Spinal cord (tissue), 10 donors: Measurements from ENCODE around the gene SH3BGRL3. TPM values are rescaled to one million over a fixed set of nuclear protein-coding genes. Genes with fewer than 3 reads are reported as not detected.

Experiments used
- DNase-seq, 6 donors: peaks; one replicate each; pipeline versions ENCODE4 v3.0.0 to v3.0.0-alpha.2; 2013 to 2015; ENCODE audit warnings: low spot score in 6 of 6, low read depth in 4 of 6
- H3K27ac ChIP-seq: one replicate; pipeline ENCODE4 v1.5.1; 2013; ENCODE audit warnings: low read depth, low read length, control low read depth
- H3K27me3 ChIP-seq: one replicate; pipeline ENCODE4 v1.6.1; 2013; ENCODE audit warnings: low read length; ENCODE audit not compliant: control insufficient read depth, insufficient read depth
- H3K36me3 ChIP-seq: one replicate; pipeline ENCODE4 v1.6.1; 2013; ENCODE audit warnings: low read length; ENCODE audit not compliant: control insufficient read depth, insufficient read depth
- H3K4me1 ChIP-seq: one replicate; pipeline ENCODE4 v1.6.1; 2013; ENCODE audit warnings: low read length; ENCODE audit not compliant: control insufficient read depth, insufficient read depth
- H3K4me3 ChIP-seq: one replicate; pipeline ENCODE4 v1.5.1; 2013; ENCODE audit warnings: low read depth, low read length, control low read depth
- H3K9me3 ChIP-seq: one replicate; pipeline ENCODE4 v1.6.1; 2013; ENCODE audit warnings: low read length; ENCODE audit not compliant: control insufficient read depth, insufficient read depth
- WGBS: methylation state at CpG from one replicate; pipeline ENCODE4 v1.1.5; 2013; ENCODE audit warnings: missing lambda C conversion rate; ENCODE audit not compliant: insufficient coverage; 5-methylcytosine and 5-hydroxymethylcytosine counted together
- polyA plus RNA-seq, 2 donors: library from polyadenylated mRNA; unstranded; fragments of 120-200 nt; gene quantifications; one replicate each; pipeline ENCODE4 v1.2.1, GENCODE V29; 2013; ENCODE audit not compliant: insufficient read length in 2 of 2
- total RNA-seq, 2 donors: library from RNA; depleted of rRNA in 1 of 2; stranded (reverse); fragments of 120-200 nt in 1 of 2; fragments of >200 nt in 1 of 2; gene quantifications; one replicate each; pipeline versions ENCODE4 v1.2.3 to v1.2.4, GENCODE V29; 2013 to 2014
- donor health status: healthy.

SH3BGRL3 gene
- total and polyA plus RNA-seq, 4 donors, result 12.4 to 228 (median 136) TPM

GRCh38 chr1:26283279-26283853 is 3.5 kb downstream of the SH3BGRL3 start:
- no peaks in the 10 kb centered on the region for H3K27me3 ChIP-seq
- H3K36me3 ChIP-seq, result peaks cover 49% of the 10 kb centered on the region
- 87% methylated on average over 4 of the region's 4 CpGs for WGBS
- H3K27ac ChIP-seq, result no peak overlapping the region
- no peak overlapping the region for H3K4me3 ChIP-seq
- peaks cover 48% of the 10 kb centered on the region for H3K4me1 ChIP-seq
- no peak for DNase-seq
- H3K9me3 ChIP-seq, result no peaks in the 10 kb centered on the region

DNA sequence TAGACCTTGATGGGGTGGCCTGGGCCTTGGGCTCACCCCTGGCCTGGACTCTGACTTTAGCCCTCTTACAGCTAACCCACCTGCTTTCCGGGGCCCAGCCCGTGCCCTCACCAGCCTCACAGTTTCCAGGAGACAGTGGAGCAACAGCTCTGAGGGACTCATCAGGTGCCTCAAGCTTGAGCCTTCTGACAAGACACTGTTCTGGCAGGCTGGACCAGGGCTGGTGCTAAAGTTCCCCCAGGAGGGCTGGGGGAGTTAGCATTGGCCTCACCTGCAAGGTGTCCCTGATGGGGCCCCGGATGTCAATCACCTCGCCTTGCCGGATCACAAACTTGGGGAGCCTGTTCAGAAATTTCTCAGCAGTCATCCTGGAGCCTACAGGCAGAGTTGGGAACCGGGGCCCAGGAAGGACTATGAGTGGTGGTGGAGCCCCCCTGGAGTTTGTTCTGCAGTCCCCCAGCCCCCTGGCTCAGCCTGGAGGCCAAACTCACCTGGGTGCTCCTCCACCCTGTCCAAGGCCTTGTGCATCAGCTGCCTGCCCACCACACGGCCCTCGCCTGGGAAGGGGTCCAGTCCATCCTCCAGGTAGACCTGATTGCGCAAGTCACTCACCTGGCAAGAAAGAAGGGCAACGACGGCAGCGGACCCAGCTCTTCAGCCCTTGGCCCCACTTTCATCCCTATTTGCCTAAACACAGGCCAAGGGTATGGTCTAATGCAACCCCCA is 4.1 kb downstream of the SH3BGRL3 start:
- peaks cover 46% of the 10 kb centered on the region for H3K36me3 ChIP-seq
- DNase-seq, result no peak
- H3K4me1 ChIP-seq, result peaks cover 48% of the 10 kb centered on the region
- H3K27ac ChIP-seq, result no peak overlapping the region
- WGBS, result 92% methylated on average over 12 of the region's 12 CpGs
- no peak overlapping the region for H3K4me3 ChIP-seq
- no peaks in the 10 kb centered on the region for H3K27me3 ChIP-seq
- H3K9me3 ChIP-seq, result no peaks in the 10 kb centered on the region

GRCh38 chr1:26284597-26285347 is 4.9 kb downstream of the SH3BGRL3 start:
- H3K36me3 ChIP-seq, result peaks cover 52% of the 10 kb centered on the region
- H3K27me3 ChIP-seq, result no peaks in the 10 kb centered on the region
- no peak overlapping the region for H3K4me3 ChIP-seq
- no peak overlapping the region for H3K27ac ChIP-seq
- WGBS, result 56% methylated on average over 20 of the region's 22 CpGs
- no peak for DNase-seq
- peaks cover 46% of the 10 kb centered on the region for H3K4me1 ChIP-seq
- no peaks in the 10 kb centered on the region for H3K9me3 ChIP-seq

GRCh38 chr1:26285366-26286063 is 5.6 kb downstream of the SH3BGRL3 start:
- H3K4me3 ChIP-seq, result no peak overlapping the region
- no peak overlapping the region for H3K27ac ChIP-seq
- 81% methylated on average over 16 of the region's 19 CpGs for WGBS
- H3K4me1 ChIP-seq, result peaks cover 40% of the 10 kb centered on the region
- H3K36me3 ChIP-seq, result peaks cover 58% of the 10 kb centered on the region
- no peaks in the 10 kb centered on the region for H3K27me3 ChIP-seq
- DNase-seq, result no peak
- no peaks in the 10 kb centered on the region for H3K9me3 ChIP-seq

- DNase-seq, result no peak
- WGBS, result 100% methylated on average over 1 of the region's 2 CpGs
- no peak overlapping the region for H3K27ac ChIP-seq
- peaks cover 63% of the 10 kb centered on the region for H3K36me3 ChIP-seq
- no peaks in the 10 kb centered on the region for H3K9me3 ChIP-seq
- H3K27me3 ChIP-seq, result no peaks in the 10 kb centered on the region
- H3K4me1 ChIP-seq, result peaks cover 38% of the 10 kb centered on the region
- H3K4me3 ChIP-seq, result no peak overlapping the region
These were observed 6.2 kb downstream of the SH3BGRL3 start for GRCh38 chr1:26286064-26286416.

- no peak for DNase-seq
- WGBS, result 68% methylated on average over 6 of the region's 8 CpGs
- H3K4me3 ChIP-seq, result no peak overlapping the region
- peaks cover 28% of the 10 kb centered on the region for H3K4me1 ChIP-seq
- no peaks in the 10 kb centered on the region for H3K27me3 ChIP-seq
- peaks cover 68% of the 10 kb centered on the region for H3K36me3 ChIP-seq
- H3K9me3 ChIP-seq, result no peaks in the 10 kb centered on the region
- no peak overlapping the region for H3K27ac ChIP-seq
These were observed 7.3 kb downstream of the SH3BGRL3 start for GRCh38 chr1:26287033-26287711.

GRCh38 chr1:26287811-26288210 is 7.9 kb downstream of the SH3BGRL3 start:
- DNase-seq, result no peak
- H3K36me3 ChIP-seq, result peaks cover 63% of the 10 kb centered on the region
- H3K4me1 ChIP-seq, result peaks cover 21% of the 10 kb centered on the region
- H3K27me3 ChIP-seq, result no peaks in the 10 kb centered on the region
- H3K4me3 ChIP-seq, result no peak overlapping the region
- H3K9me3 ChIP-seq, result no peaks in the 10 kb centered on the region
- WGBS, result no CpG with 5 or more reads among the region's 5 CpGs
- no peak overlapping the region for H3K27ac ChIP-seq

- H3K36me3 ChIP-seq, result peaks cover 57% of the 10 kb centered on the region
- no peak for DNase-seq
- H3K4me1 ChIP-seq, result peaks cover 21% of the 10 kb centered on the region
- WGBS, result 53% methylated on average over 5 of the region's 5 CpGs
- H3K4me3 ChIP-seq, result no peak overlapping the region
- H3K27me3 ChIP-seq, result no peaks in the 10 kb centered on the region
- no peaks in the 10 kb centered on the region for H3K9me3 ChIP-seq
- no peak overlapping the region for H3K27ac ChIP-seq
These were observed 8.5 kb downstream of the SH3BGRL3 start for GRCh38 chr1:26288311-26288941.
